ENCODE data around the gene WAS.

WAS gene

GRCh38 chrX:48711162-48711928, 27.7 kb downstream of the WAS start:
- no peak for DNase-seq

- no peak for DNase-seq
These were observed 28.4 kb downstream of the WAS start for GRCh38 chrX:48711929-48712505.

- no peak for DNase-seq
These were observed 30.2 kb downstream of the WAS start for GRCh38 chrX:48713847-48714246.

- DNase-seq = no peak
These were observed 31.0 kb downstream of the WAS start for GRCh38 chrX:48714573-48714972.

- no peak for DNase-seq
These were observed 31.5 kb downstream of the WAS start for GRCh38 chrX:48715072-48715471.

- DNase-seq = no peak
These were observed 32.4 kb downstream of the WAS start for GRCh38 chrX:48715876-48716502.

- no peak for DNase-seq
These were observed 36.4 kb downstream of the WAS start for GRCh38 chrX:48719958-48720357.

- no peak for DNase-seq
These were observed 37.1 kb downstream of the WAS start for GRCh38 chrX:48720577-48721250.

GRCh38 chrX:48721916-48722315, 38.3 kb downstream of the WAS start:
- no peak for DNase-seq

- DNase-seq = no peak
These were observed 43.0 kb downstream of the WAS start for GRCh38 chrX:48726596-48726995.

GRCh38 chrX:48728653-48729052, 45.1 kb downstream of the WAS start:
- DNase-seq = no peak

- no peak for DNase-seq
These were observed 52.7 kb downstream of the WAS start for GRCh38 chrX:48736303-48736702.

GRCh38 chrX:48736878-48737212, 53.2 kb downstream of the WAS start:
- no peak for DNase-seq

- peak; percentile 17 to 94 (median 84) for DNase-seq
These were observed 53.8 kb downstream of the WAS start for GRCh38 chrX:48737213-48737938.

GRCh38 chrX:48737940-48738339, 54.3 kb downstream of the WAS start:
- peak in 1 of 56 donors; percentile 4 for DNase-seq
